ENCODE data around the gene TFPI2.

TFPI2 gene

GRCh38 chr7:93902777-93903423, 12.3 kb upstream of the TFPI2 start:
- Histone ChIP-seq H3K27me3 (ENCODE audit: insufficient read depth, low read length) (no peaks in the 10 kb centered on the region), H3K4me3 (ENCODE audit: low read length) (no peak overlapping the region), H3K27ac (ENCODE audit: low read depth, low read length) (no peak overlapping the region), H3K36me3 (ENCODE audit: insufficient read depth, low read length) (no peaks in the 10 kb centered on the region), H3K9ac (ENCODE audit: low read depth, low read length) (no peak overlapping the region), H3K4me1 (ENCODE audit: insufficient read depth, low read length) (no peaks in the 10 kb centered on the region), H3K9me3 (ENCODE audit: insufficient read depth, low read depth, low read length) (no peaks in the 10 kb centered on the region)
- WGBS = 100% methylated on average over 1 of the region's 1 CpG

GRCh38 chr7:93897680-93898079, 7.1 kb upstream of the TFPI2 start:
- no peaks in the 10 kb centered on the region for H3K4me1 ChIP-seq (ENCODE audit: insufficient read depth, low read length)
- no peak overlapping the region for H3K9ac ChIP-seq (ENCODE audit: low read depth, low read length)
- no peak overlapping the region for H3K27ac ChIP-seq (ENCODE audit: low read depth, low read length)
- no peaks in the 10 kb centered on the region for H3K9me3 ChIP-seq (ENCODE audit: insufficient read depth, low read depth, low read length)
- H3K4me3 ChIP-seq (ENCODE audit: low read length) = no peak overlapping the region
- H3K27me3 ChIP-seq (ENCODE audit: insufficient read depth, low read length) = 0 out of 2 replicates have a peak, but pooled peaks cover 4% of the 10 kb centered on the region
- 80% methylated on average over 2 of the region's 2 CpGs for WGBS
- no peaks in the 10 kb centered on the region for H3K36me3 ChIP-seq (ENCODE audit: insufficient read depth, low read length)

- 96% methylated on average over 3 of the region's 4 CpGs for WGBS
- peaks cover 17% of the 10 kb centered on the region for H3K27me3 ChIP-seq (ENCODE audit: insufficient read depth, low read length)
- no peak overlapping the region for H3K9ac ChIP-seq (ENCODE audit: low read depth, low read length)
- H3K9me3 ChIP-seq (ENCODE audit: insufficient read depth, low read depth, low read length) = no peaks in the 10 kb centered on the region
- no peaks in the 10 kb centered on the region for H3K4me1 ChIP-seq (ENCODE audit: insufficient read depth, low read length)
- H3K4me3 ChIP-seq (ENCODE audit: low read length) = no peak overlapping the region
- no peak overlapping the region for H3K27ac ChIP-seq (ENCODE audit: low read depth, low read length)
- no peaks in the 10 kb centered on the region for H3K36me3 ChIP-seq (ENCODE audit: insufficient read depth, low read length)
These were observed 5.5 kb upstream of the TFPI2 start for GRCh38 chr7:93895859-93896600.

GRCh38 chr7:93894966-93895640, 4.5 kb upstream of the TFPI2 start:
- peaks cover 26% of the 10 kb centered on the region for H3K27me3 ChIP-seq (ENCODE audit: insufficient read depth, low read length)
- 92% methylated on average over 3 of the region's 3 CpGs for WGBS
- H3K9me3 ChIP-seq (ENCODE audit: insufficient read depth, low read depth, low read length) = no peaks in the 10 kb centered on the region
- H3K4me3 ChIP-seq (ENCODE audit: low read length) = no peak overlapping the region
- no peaks in the 10 kb centered on the region for H3K36me3 ChIP-seq (ENCODE audit: insufficient read depth, low read length)
- no peaks in the 10 kb centered on the region for H3K4me1 ChIP-seq (ENCODE audit: insufficient read depth, low read length)
- H3K27ac ChIP-seq (ENCODE audit: low read depth, low read length) = no peak overlapping the region
- H3K9ac ChIP-seq (ENCODE audit: low read depth, low read length) = no peak overlapping the region

- Histone ChIP-seq H3K27ac (ENCODE audit: low read depth, low read length) (no peak overlapping the region), H3K4me3 (ENCODE audit: low read length) (no peak overlapping the region), H3K36me3 (ENCODE audit: insufficient read depth, low read length) (no peaks in the 10 kb centered on the region), H3K4me1 (ENCODE audit: insufficient read depth, low read length) (peaks cover 4% of the 10 kb centered on the region), H3K9ac (ENCODE audit: low read depth, low read length) (no peak overlapping the region), H3K9me3 (ENCODE audit: insufficient read depth, low read depth, low read length) (no peaks in the 10 kb centered on the region), H3K27me3 (ENCODE audit: insufficient read depth, low read length) (peaks cover 33% of the 10 kb centered on the region)
- no CpG with 5 or more reads among the region's 1 CpG for WGBS
These were observed 3.9 kb upstream of the TFPI2 start for GRCh38 chr7:93894426-93894825.

- H3K4me3 ChIP-seq (ENCODE audit: low read length) = peak overlapping the region; percentile 61
- H3K36me3 ChIP-seq (ENCODE audit: insufficient read depth, low read length) = no peaks in the 10 kb centered on the region
- H3K27ac ChIP-seq (ENCODE audit: low read depth, low read length) = no peak overlapping the region
- peak overlapping the region; percentile 59 for H3K9ac ChIP-seq (ENCODE audit: low read depth, low read length)
- no peaks in the 10 kb centered on the region for H3K9me3 ChIP-seq (ENCODE audit: insufficient read depth, low read depth, low read length)
- peaks cover 41% of the 10 kb centered on the region for H3K27me3 ChIP-seq (ENCODE audit: insufficient read depth, low read length)
- under 1% methylated on average over 28 of the region's 28 CpGs for WGBS
- peaks cover 6% of the 10 kb centered on the region for H3K4me1 ChIP-seq (ENCODE audit: insufficient read depth, low read length)
These were observed 501 bp downstream of the TFPI2 start for GRCh38 chr7:93890041-93890463.

- no peak overlapping the region for H3K27ac ChIP-seq (ENCODE audit: low read depth, low read length)
These were observed 1.3 kb downstream of the TFPI2 start for GRCh38 chr7:93889261-93889660.

GRCh38 chr7:93884541-93884940, 6.0 kb downstream of the TFPI2 start:
- H3K36me3 ChIP-seq (ENCODE audit: insufficient read depth, low read length) = no peaks in the 10 kb centered on the region
- no peak overlapping the region for H3K9ac ChIP-seq (ENCODE audit: low read depth, low read length)
- peaks cover 3% of the 10 kb centered on the region for H3K4me1 ChIP-seq (ENCODE audit: insufficient read depth, low read length)
- H3K27me3 ChIP-seq (ENCODE audit: insufficient read depth, low read length) = peaks cover 10% of the 10 kb centered on the region
- WGBS = 100% methylated on average over 1 of the region's 1 CpG
- no peak overlapping the region for H3K4me3 ChIP-seq (ENCODE audit: low read length)
- H3K27ac ChIP-seq (ENCODE audit: low read depth, low read length) = no peak overlapping the region
- H3K9me3 ChIP-seq (ENCODE audit: insufficient read depth, low read depth, low read length) = peaks cover 2% of the 10 kb centered on the region; the same call in 1 of the 2 replicates

More at GRCh38 chr7:93889261-93889660, 1.3 kb downstream of the TFPI2 start:
- peaks cover 6% of the 10 kb centered on the region for H3K4me1 ChIP-seq (ENCODE audit: insufficient read depth, low read length)
- H3K9ac ChIP-seq (ENCODE audit: low read depth, low read length) = no peak overlapping the region
- no CpG with 5 or more reads among the region's 3 CpGs for WGBS
- H3K36me3 ChIP-seq (ENCODE audit: insufficient read depth, low read length) = no peaks in the 10 kb centered on the region
- peaks cover 41% of the 10 kb centered on the region for H3K27me3 ChIP-seq (ENCODE audit: insufficient read depth, low read length)
- H3K4me3 ChIP-seq (ENCODE audit: low read length) = peak overlapping the region; percentile 61
- no peaks in the 10 kb centered on the region for H3K9me3 ChIP-seq (ENCODE audit: insufficient read depth, low read depth, low read length)

- H3K36me3 ChIP-seq (ENCODE audit: insufficient read depth, low read length) = no peaks in the 10 kb centered on the region
- no peak overlapping the region for H3K27ac ChIP-seq (ENCODE audit: low read depth, low read length)
- H3K4me1 ChIP-seq (ENCODE audit: insufficient read depth, low read length) = no peaks in the 10 kb centered on the region; the same call in 1 of the 2 replicates
- H3K9ac ChIP-seq (ENCODE audit: low read depth, low read length) = no peak overlapping the region
- H3K9me3 ChIP-seq (ENCODE audit: insufficient read depth, low read depth, low read length) = peaks cover 5% of the 10 kb centered on the region; the same call in 1 of the 2 replicates
- no peak overlapping the region for H3K4me3 ChIP-seq (ENCODE audit: low read length)
- peaks cover 4% of the 10 kb centered on the region for H3K27me3 ChIP-seq (ENCODE audit: insufficient read depth, low read length)
These were observed 6.6 kb downstream of the TFPI2 start for GRCh38 chr7:93883917-93884345.

- no peak overlapping the region for H3K9ac ChIP-seq (ENCODE audit: low read depth, low read length)
- 88% methylated on average over 3 of the region's 3 CpGs for WGBS
- peaks cover 5% of the 10 kb centered on the region; the same call in 1 of the 2 replicates for H3K9me3 ChIP-seq (ENCODE audit: insufficient read depth, low read depth, low read length)
These were observed 7.3 kb downstream of the TFPI2 start for GRCh38 chr7:93883078-93883916.

More at GRCh38 chr7:93883078-93883916, 7.3 kb downstream of the TFPI2 start:
- Histone ChIP-seq H3K4me3 (ENCODE audit: low read length) (no peak overlapping the region), H3K27me3 (ENCODE audit: insufficient read depth, low read length) (no peaks in the 10 kb centered on the region), H3K4me1 (ENCODE audit: insufficient read depth, low read length) (no peaks in the 10 kb centered on the region), H3K27ac (ENCODE audit: low read depth, low read length) (no peak overlapping the region), H3K36me3 (ENCODE audit: insufficient read depth, low read length) (no peaks in the 10 kb centered on the region)

All from HUES64 (cell line).